Erythroblast (primary cell): ENCODE results near the gene KAT6B.

Source experiments
- GATA1 ChIP-seq: IDR thresholded peaks from 2 replicates; pipeline ENCODE4 v1.6.1; 2011; ENCODE audit warnings: low read depth, mild to moderate bottlenecking, control low read depth, low read length, moderate library complexity
- POLR2A ChIP-seq: IDR thresholded peaks from 2 replicates; pipeline ENCODE4 v1.6.1; 2011; ENCODE audit warnings: mild to moderate bottlenecking, low read length

DNA sequence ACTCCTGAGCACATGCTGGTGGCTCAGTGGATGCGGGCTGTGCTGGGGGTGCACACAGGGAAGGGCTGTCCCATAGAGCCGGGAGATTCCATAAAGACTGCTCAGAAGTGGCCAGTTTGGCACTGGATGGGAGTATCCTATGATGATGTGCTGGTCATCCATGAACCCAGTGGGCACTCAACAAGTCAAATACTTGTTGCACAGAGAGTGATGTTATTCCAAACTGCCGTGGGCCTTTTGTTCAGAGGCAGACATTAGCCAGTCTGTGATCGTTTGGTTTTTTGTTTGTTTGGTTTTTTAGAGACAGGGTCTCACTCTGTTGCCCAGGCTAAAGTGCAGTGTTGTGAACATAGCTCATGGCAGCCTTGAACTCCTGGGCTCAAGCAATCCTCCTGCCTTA lies 254.2 kb downstream of the KAT6B start:
- no peak for TF ChIP-seq POLR2A
- no peak for TF ChIP-seq GATA1
